BLaER1 treated with 17β-estradiol and CSF1 and Interleukin-3, amounts not matched to agents 10 nM and 100 nM (cell line): ENCODE results near the gene CCDC102B.
"Not testable (repeated sequence)": the region's sequence is repeated elsewhere in the genome, so short reads cannot be mapped to it uniquely, and the experiment has no call there.

Experiments
- H3K27ac ChIP-seq, 11 experiments: shearing (Covaris generic); formaldehyde crosslinking; 2 replicates each; pipeline ENCODE4 v1.8.1; 2022
- H3K27me3 ChIP-seq, 11 experiments: shearing (Covaris generic); formaldehyde crosslinking; 2 replicates each; pipeline ENCODE4 v1.8.1; 2022
- H3K36me3 ChIP-seq, 11 experiments: shearing (Covaris generic); formaldehyde crosslinking; 2 replicates each; pipeline ENCODE4 v1.8.1; 2022
- H3K4me1 ChIP-seq, 10 experiments: shearing (Covaris generic); formaldehyde crosslinking; 2 replicates each; pipeline ENCODE4 v1.8.1; 2022
- H3K4me2 ChIP-seq, 11 experiments: shearing (Covaris generic); formaldehyde crosslinking; 2 replicates each; pipeline ENCODE4 v1.8.1; 2022
- H3K4me3 ChIP-seq, 10 experiments: shearing (Covaris generic); formaldehyde crosslinking; 2 replicates each; pipeline ENCODE4 v1.8.1; 2022
- H3K9ac ChIP-seq, 11 experiments: shearing (Covaris generic); formaldehyde crosslinking; 2 replicates each; pipeline ENCODE4 v1.8.1; 2022
- H3K9me3 ChIP-seq, 11 experiments: shearing (Covaris generic); formaldehyde crosslinking; replicated peaks in 1 of 11; 2 replicates each; pipeline ENCODE4 v1.8.1; 2022
- H4K20me1 ChIP-seq, 11 experiments: shearing (Covaris generic); formaldehyde crosslinking; 2 replicates each; pipeline ENCODE4 v1.8.1; 2022
- Cebpa-rat ChIP-seq, 11 experiments: shearing (Covaris generic); IDR thresholded peaks; 2 replicates each; pipeline ENCODE4 v1.8.1; 2022

The CCDC102B gene

DNA sequence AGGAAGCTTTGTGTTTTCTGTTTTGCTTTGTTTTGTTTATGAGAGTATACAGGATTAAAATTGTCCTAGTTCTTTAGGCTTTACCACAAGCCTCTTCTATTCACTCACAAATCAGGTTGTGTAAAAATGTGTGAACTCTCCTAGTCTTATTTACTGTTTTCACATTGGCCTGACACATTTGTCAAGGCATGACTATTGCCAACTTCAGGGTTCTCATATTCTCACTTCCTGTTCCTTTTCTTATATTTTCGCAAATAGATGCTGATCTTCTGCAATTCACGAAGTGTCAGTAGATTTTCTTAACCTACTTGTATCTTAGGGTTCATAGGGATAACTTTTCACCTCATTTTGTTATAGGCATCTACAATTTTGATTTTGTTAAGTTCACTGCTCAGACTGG lies 67.1 kb downstream of the CCDC102B start:
- H4K20me1 ChIP-seq: no peaks in the 10 kb centered on the region
- peaks cover 0 to 11% (median 0%) of the 10 kb centered on the region in 10 experiments; a peak in 6 of 20 replicates for H3K4me1 ChIP-seq
- no peak overlapping the region for H3K9ac ChIP-seq
- H3K4me3 ChIP-seq: no peak overlapping the region
- TF ChIP-seq Cebpa-rat (IDR thresholded peaks at IDR 0.05): no peak
- peak overlapping the region in 3 of 11 experiments; percentile 2 to 11 (median 4); a peak in 3 of 22 replicates for H3K4me2 ChIP-seq
- no peaks in the 10 kb centered on the region for H3K36me3 ChIP-seq
- H3K9me3 ChIP-seq: no peaks in the 10 kb centered on the region; a peak in 1 of 22 replicates
- no peaks in the 10 kb centered on the region for H3K27me3 ChIP-seq
- no peak overlapping the region for H3K27ac ChIP-seq

- Histone ChIP-seq H3K9ac (no peak overlapping the region), H3K4me2 (peak overlapping the region in 3 of 11 experiments; percentile 2 to 11 (median 4); a peak in 3 of 22 replicates), H4K20me1 (no peaks in the 10 kb centered on the region), H3K27ac (no peak overlapping the region), H3K4me3 (no peak overlapping the region), H3K27me3 (no peaks in the 10 kb centered on the region), H3K36me3 (no peaks in the 10 kb centered on the region), H3K9me3 (no peaks in the 10 kb centered on the region; a peak in 1 of 22 replicates), H3K4me1 (peaks cover 0 to 11% (median 0%) of the 10 kb centered on the region in 10 experiments; a peak in 6 of 20 replicates)
- TF ChIP-seq Cebpa-rat (IDR thresholded peaks at IDR 0.05): no peak
Observed at GRCh38 chr18:68865503-68865902, 67.6 kb downstream of the CCDC102B start.

GRCh38 chr18:68873003-68873402 lies 75.1 kb downstream of the CCDC102B start:
- Histone ChIP-seq H3K4me2 (no peak overlapping the region), H3K36me3 (no peaks in the 10 kb centered on the region), H4K20me1 (no peaks in the 10 kb centered on the region), H3K4me1 (no peaks in the 10 kb centered on the region), H3K4me3 (no peak overlapping the region), H3K27ac (no peak overlapping the region), H3K27me3 (no peaks in the 10 kb centered on the region), H3K9me3 (no peaks in the 10 kb centered on the region), H3K9ac (no peak overlapping the region)
- TF ChIP-seq Cebpa-rat (IDR thresholded peaks at IDR 0.05): no peak

DNA sequence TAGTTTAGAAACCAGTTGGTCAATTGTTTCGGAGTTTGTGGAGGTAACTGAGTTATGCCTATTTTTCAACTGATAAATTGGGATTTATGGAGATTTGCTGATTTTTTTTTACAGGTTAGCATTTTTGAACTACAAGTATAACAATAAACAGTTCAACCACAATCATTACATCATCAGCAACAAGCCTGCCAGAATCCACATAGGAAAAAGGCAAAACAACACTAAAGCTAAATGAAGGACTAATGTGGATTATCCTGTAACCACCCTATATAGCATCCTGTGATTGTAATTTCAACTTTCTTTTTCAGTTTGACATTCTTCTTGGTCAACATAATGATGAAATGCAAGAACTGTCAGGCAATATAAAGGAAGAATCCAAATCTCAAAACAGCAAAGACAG lies 76.5 kb downstream of the CCDC102B start:
- Histone ChIP-seq H3K27me3 (no peaks in the 10 kb centered on the region), H3K4me3 (no peak overlapping the region), H4K20me1 (no peaks in the 10 kb centered on the region), H3K9me3 (peaks cover 0 to 3% (median 0%) of the 10 kb centered on the region in 11 experiments; a peak in 1 of 22 replicates), H3K4me1 (no peaks in the 10 kb centered on the region), H3K4me2 (no peak overlapping the region), H3K27ac (no peak overlapping the region), H3K36me3 (no peaks in the 10 kb centered on the region), H3K9ac (no peak overlapping the region)
- TF ChIP-seq Cebpa-rat (IDR thresholded peaks at IDR 0.05): no peak

GRCh38 chr18:68879947-68880346 lies 82.1 kb downstream of the CCDC102B start:
- H3K4me1 ChIP-seq: peaks cover 0 to 12% (median 0%) of the 10 kb centered on the region in 10 experiments; a peak in 8 of 20 replicates
- not testable (repeated sequence) for H3K27me3 ChIP-seq

GRCh38 chr18:68887410-68887809 lies 89.5 kb downstream of the CCDC102B start:
- Histone ChIP-seq H3K4me3 (no peak overlapping the region), H3K9ac (no peak overlapping the region), H3K4me2 (no peak overlapping the region), H3K27me3 (no peaks in the 10 kb centered on the region; a peak in 1 of 22 replicates), H3K27ac (no peak overlapping the region), H3K4me1 (peaks cover 0 to 21% (median 1%) of the 10 kb centered on the region in 10 experiments; a peak in 8 of 20 replicates), H4K20me1 (no peaks in the 10 kb centered on the region), H3K36me3 (no peaks in the 10 kb centered on the region), H3K9me3 (no peaks in the 10 kb centered on the region)
- TF ChIP-seq Cebpa-rat (IDR thresholded peaks at IDR 0.05): no peak

More at GRCh38 chr18:68879947-68880346, 82.1 kb downstream of the CCDC102B start:
- H3K9ac ChIP-seq, H3K4me2 ChIP-seq, H4K20me1 ChIP-seq, H3K4me3 ChIP-seq, H3K27ac ChIP-seq, H3K36me3 ChIP-seq: not testable (repeated sequence)
- peaks cover 0 to 13% (median 3%) of the 10 kb centered on the region in 11 experiments; a peak in 4 of 22 replicates for H3K9me3 ChIP-seq

- no peak overlapping the region for H3K27ac ChIP-seq
- H3K9me3 ChIP-seq: no peaks in the 10 kb centered on the region
- no peaks in the 10 kb centered on the region for H3K4me1 ChIP-seq
- H3K4me3 ChIP-seq: no peak overlapping the region
- H3K9ac ChIP-seq: no peak overlapping the region
- H4K20me1 ChIP-seq: no peaks in the 10 kb centered on the region
- H3K27me3 ChIP-seq: no peaks in the 10 kb centered on the region
- no peaks in the 10 kb centered on the region for H3K36me3 ChIP-seq
- TF ChIP-seq Cebpa-rat (IDR thresholded peaks at IDR 0.05): no peak
- H3K4me2 ChIP-seq: no peak overlapping the region
Observed at GRCh38 chr18:68893354-68893753, 95.5 kb downstream of the CCDC102B start.

- Histone ChIP-seq H3K27me3 (no peaks in the 10 kb centered on the region), H3K36me3 (no peaks in the 10 kb centered on the region), H3K9ac (no peak overlapping the region), H4K20me1 (no peaks in the 10 kb centered on the region), H3K4me2 (no peak overlapping the region), H3K27ac (no peak overlapping the region), H3K9me3 (no peaks in the 10 kb centered on the region), H3K4me1 (no peaks in the 10 kb centered on the region), H3K4me3 (no peak overlapping the region)
- no peak for TF ChIP-seq Cebpa-rat (IDR thresholded peaks at IDR 0.05)
Observed at GRCh38 chr18:68897286-68897685, 99.4 kb downstream of the CCDC102B start.

GRCh38 chr18:68909579-68909978 lies 111.7 kb downstream of the CCDC102B start:
- Histone ChIP-seq H3K36me3 (no peaks in the 10 kb centered on the region), H3K27me3 (peaks cover 0 to 17% (median 0%) of the 10 kb centered on the region in 11 experiments; a peak in 3 of 22 replicates), H3K27ac (no peak overlapping the region), H3K9me3 (peaks cover 0 to 8% (median 0%) of the 10 kb centered on the region in 11 experiments; a peak in 1 of 22 replicates), H3K4me3 (no peak overlapping the region), H3K4me1 (peaks cover 7 to 11% (median 8%) of the 10 kb centered on the region in 10 experiments; a peak in 17 of 20 replicates), H4K20me1 (no peaks in the 10 kb centered on the region), H3K4me2 (no peak overlapping the region), H3K9ac (no peak overlapping the region)
- TF ChIP-seq Cebpa-rat (IDR thresholded peaks at IDR 0.05): no peak

GRCh38 chr18:68915061-68915460 lies 117.2 kb downstream of the CCDC102B start:
- H3K4me3 ChIP-seq: no peak overlapping the region
- TF ChIP-seq Cebpa-rat (IDR thresholded peaks at IDR 0.05): no peak

More at GRCh38 chr18:68915061-68915460, 117.2 kb downstream of the CCDC102B start:
- no peaks in the 10 kb centered on the region for H4K20me1 ChIP-seq
- no peak overlapping the region for H3K4me2 ChIP-seq
- peaks cover 0 to 30% (median 0%) of the 10 kb centered on the region in 11 experiments; a peak in 3 of 22 replicates for H3K27me3 ChIP-seq
- H3K4me1 ChIP-seq: peaks cover 7 to 20% (median 9%) of the 10 kb centered on the region in 10 experiments; a peak in 18 of 20 replicates
- no peak overlapping the region for H3K9ac ChIP-seq
- no peak overlapping the region for H3K27ac ChIP-seq
- no peaks in the 10 kb centered on the region for H3K36me3 ChIP-seq
- peaks cover 0 to 8% (median 0%) of the 10 kb centered on the region in 11 experiments; a peak in 1 of 22 replicates for H3K9me3 ChIP-seq
